ENCODE measurements around the gene ANTXR2.

ANTXR2 gene

DNA sequence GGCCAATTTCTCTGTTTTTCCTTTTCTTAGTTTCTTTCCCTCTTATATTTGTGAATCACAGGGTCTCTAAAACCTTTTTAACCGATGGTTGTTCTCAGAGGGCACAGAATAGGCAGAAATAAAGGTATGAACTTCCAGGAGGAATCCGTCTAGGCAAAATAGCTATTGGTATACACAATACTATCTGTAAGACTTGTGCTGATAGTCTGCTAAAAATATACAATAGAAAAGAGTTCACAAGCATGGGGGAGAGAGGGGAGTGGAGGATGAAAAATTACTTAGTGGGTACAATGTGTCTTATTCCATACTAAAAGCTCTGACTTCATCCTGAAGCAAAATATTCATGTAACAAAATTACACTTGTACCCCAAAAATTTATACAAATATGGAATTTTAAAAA is 30.2 kb downstream of the ANTXR2 start:
- TF ChIP-seq POLR2AphosphoS5 (IDR thresholded peaks at IDR 0.05; ENCODE audit: low read depth, low read length) (no peak), FOXP2 (optimal IDR thresholded peaks at IDR 0.05; ENCODE audit: borderline replicate concordance, extremely low read depth, extremely low read length, insufficient read depth) (no peak), SIN3A (IDR thresholded peaks at IDR 0.05; ENCODE audit: borderline replicate concordance, insufficient read depth, low read length) (no peak), REST (IDR thresholded peaks at IDR 0.05; ENCODE audit: insufficient read depth in 1 of 2, low read depth in 2 of 2, low read length in 2 of 2) (no peak), TAF1 (IDR thresholded peaks at IDR 0.05; ENCODE audit: borderline replicate concordance, insufficient read depth, low read length) (no peak)

DNA sequence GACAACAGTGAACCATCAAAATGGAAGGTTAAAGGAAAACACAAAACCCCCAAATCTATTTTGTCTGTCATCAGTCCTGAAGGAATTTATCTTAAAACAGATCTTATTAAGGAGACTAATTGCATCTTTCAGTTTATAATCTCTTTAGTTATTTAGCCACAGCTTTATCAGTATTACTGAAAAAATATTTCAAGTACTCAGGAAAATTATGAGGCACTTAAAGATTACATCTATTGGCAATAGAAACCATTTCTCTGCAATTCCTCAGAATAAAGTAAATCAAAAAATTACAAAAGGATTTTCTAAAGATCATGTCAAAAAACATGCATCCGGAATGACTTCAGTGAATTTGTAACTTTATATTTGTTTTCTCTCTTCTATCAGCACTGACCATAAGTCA is 35.2 kb downstream of the ANTXR2 start:
- TF ChIP-seq TAF1 (IDR thresholded peaks at IDR 0.05; ENCODE audit: borderline replicate concordance, insufficient read depth, low read length), result no peak
- TF ChIP-seq POLR2AphosphoS5 (IDR thresholded peaks at IDR 0.05; ENCODE audit: low read depth, low read length), result no peak
- TF ChIP-seq REST (IDR thresholded peaks at IDR 0.05; ENCODE audit: insufficient read depth in 1 of 2, low read depth in 2 of 2, low read length in 2 of 2), result no peak
- no peak for TF ChIP-seq FOXP2 (optimal IDR thresholded peaks at IDR 0.05; ENCODE audit: borderline replicate concordance, extremely low read depth, extremely low read length, insufficient read depth)
- TF ChIP-seq SIN3A (IDR thresholded peaks at IDR 0.05; ENCODE audit: borderline replicate concordance, insufficient read depth, low read length), result no peak

DNA sequence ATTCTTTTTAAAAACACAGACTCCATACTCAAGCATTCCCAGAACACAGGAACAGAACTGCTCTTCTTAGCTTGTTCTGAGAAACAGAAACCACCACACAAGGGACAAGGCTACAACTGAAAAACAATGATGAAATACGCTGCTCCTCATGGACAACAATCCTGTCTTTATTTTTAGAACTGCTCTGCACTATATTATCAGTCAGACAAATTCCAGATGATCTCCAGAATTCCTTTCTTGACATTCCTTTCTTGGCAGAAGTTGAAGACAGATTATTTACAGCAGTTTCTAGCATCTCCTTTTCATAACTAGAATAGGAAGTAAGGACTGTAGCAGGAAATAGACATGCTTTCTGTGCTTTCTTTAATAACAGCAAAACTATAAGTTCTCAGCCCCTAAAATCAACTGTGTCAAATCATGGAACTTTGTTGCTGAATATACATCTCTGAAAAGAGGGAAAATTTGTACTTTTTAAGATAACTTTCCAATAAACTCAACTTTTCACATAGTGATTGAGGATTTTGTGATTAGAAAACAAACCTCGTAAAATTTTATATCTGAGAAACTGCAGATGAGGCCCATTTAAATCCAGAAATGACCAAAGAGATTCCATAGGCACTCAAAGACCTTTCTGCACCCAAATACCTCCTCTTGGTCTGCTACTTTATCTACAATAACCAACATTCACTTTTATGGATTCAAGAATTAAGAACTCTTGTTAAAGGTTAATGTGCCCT is 35.9 kb downstream of the ANTXR2 start:
- no peak for TF ChIP-seq POLR2AphosphoS5 (IDR thresholded peaks at IDR 0.05; ENCODE audit: low read depth, low read length)
- no peak for TF ChIP-seq FOXP2 (optimal IDR thresholded peaks at IDR 0.05; ENCODE audit: borderline replicate concordance, extremely low read depth, extremely low read length, insufficient read depth)
- TF ChIP-seq SIN3A (IDR thresholded peaks at IDR 0.05; ENCODE audit: borderline replicate concordance, insufficient read depth, low read length), result no peak
- no peak for TF ChIP-seq REST (IDR thresholded peaks at IDR 0.05; ENCODE audit: insufficient read depth in 1 of 2, low read depth in 2 of 2, low read length in 2 of 2)
- no peak for TF ChIP-seq TAF1 (IDR thresholded peaks at IDR 0.05; ENCODE audit: borderline replicate concordance, insufficient read depth, low read length)

- TF ChIP-seq POLR2AphosphoS5 (IDR thresholded peaks at IDR 0.05; ENCODE audit: low read depth, low read length) (no peak), FOXP2 (optimal IDR thresholded peaks at IDR 0.05; ENCODE audit: borderline replicate concordance, extremely low read depth, extremely low read length, insufficient read depth) (no peak), REST (IDR thresholded peaks at IDR 0.05; ENCODE audit: insufficient read depth in 1 of 2, low read depth in 2 of 2, low read length in 2 of 2) (no peak), SIN3A (IDR thresholded peaks at IDR 0.05; ENCODE audit: borderline replicate concordance, insufficient read depth, low read length) (no peak)
Observed at GRCh38 chr4:80036306-80036705, 36.7 kb downstream of the ANTXR2 start.

Data from PFSK-1 (cell line).